Measurements from ENCODE around the gene SOX6.

The SOX6 gene

GRCh38 chr11:16179676-16180075 is 176.7 kb downstream of the SOX6 start:
- no peak for TF ChIP-seq CTCF (IDR thresholded peaks at IDR 0.05; ENCODE audit: low read depth, low read length, missing control alignments)
- no peak overlapping the region for H3K4me3 ChIP-seq (ENCODE audit: low read depth, low read length)
- no peak for DNase-seq (ENCODE audit: low read depth)
- in situ Hi-C loops (cut with HindIII; ENCODE audit: low sequenced_read_pairs): no loop called here

DNA sequence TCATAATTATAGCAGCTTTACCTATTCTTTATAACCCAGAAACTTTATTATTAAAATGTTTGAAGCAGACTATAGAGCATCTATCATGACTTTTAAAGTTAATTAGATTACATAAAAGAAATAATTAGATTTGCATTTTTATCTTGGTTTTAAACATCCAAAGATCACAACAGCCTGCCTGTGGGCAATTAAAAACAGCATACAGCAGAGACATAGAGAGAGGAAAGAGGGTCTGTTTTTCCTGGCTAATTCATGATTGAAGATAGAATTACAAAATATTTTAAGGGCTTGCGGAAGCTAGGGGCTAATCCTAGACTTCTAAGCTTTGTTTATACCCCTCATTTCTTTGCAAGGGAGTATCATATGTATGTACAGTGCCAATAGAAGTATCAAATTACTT is 178.1 kb downstream of the SOX6 start:
- no peak for TF ChIP-seq CTCF (IDR thresholded peaks at IDR 0.05; ENCODE audit: low read depth, low read length, missing control alignments)
- DNase-seq (ENCODE audit: low read depth): no peak
- in situ Hi-C loops (cut with HindIII; ENCODE audit: low sequenced_read_pairs): no loop called here
- H3K4me3 ChIP-seq (ENCODE audit: low read depth, low read length): no peak overlapping the region

DNA sequence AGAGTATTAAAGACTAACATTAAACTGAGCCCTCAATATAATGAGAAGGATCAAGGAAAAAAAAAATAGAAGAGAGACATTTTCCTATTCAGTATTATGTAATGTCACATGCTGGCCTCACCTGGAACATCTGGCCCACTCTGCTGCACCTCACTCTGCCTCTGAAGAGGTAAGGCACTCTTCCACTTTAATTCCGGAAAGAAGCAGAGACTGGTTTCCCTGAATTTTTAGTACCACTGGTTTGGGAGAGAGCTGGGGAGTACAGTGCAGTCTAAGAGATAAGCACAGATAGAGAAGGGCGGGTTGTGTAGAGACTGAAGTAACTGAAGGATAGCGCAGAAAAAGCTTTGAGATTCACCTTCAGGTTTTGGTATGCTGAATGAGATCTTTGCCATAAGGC is 178.7 kb downstream of the SOX6 start:
- no peak for DNase-seq (ENCODE audit: low read depth)
- H3K4me3 ChIP-seq (ENCODE audit: low read depth, low read length): no peak overlapping the region
- in situ Hi-C loops (cut with HindIII; ENCODE audit: low sequenced_read_pairs): no loop called here
- no peak for TF ChIP-seq CTCF (IDR thresholded peaks at IDR 0.05; ENCODE audit: low read depth, low read length, missing control alignments)

GRCh38 chr11:16173798-16174197 is 182.5 kb downstream of the SOX6 start:
- H3K4me3 ChIP-seq (ENCODE audit: low read depth, low read length): no peak overlapping the region
- in situ Hi-C loops (cut with HindIII; ENCODE audit: low sequenced_read_pairs): no loop called here
- no peak for DNase-seq (ENCODE audit: low read depth)
- TF ChIP-seq CTCF (IDR thresholded peaks at IDR 0.05; ENCODE audit: low read depth, low read length, missing control alignments): no peak

- no peak for DNase-seq (ENCODE audit: low read depth)
- in situ Hi-C loops (cut with HindIII; ENCODE audit: low sequenced_read_pairs): no loop called here
- no peak for TF ChIP-seq CTCF (IDR thresholded peaks at IDR 0.05; ENCODE audit: low read depth, low read length, missing control alignments)
- H3K4me3 ChIP-seq (ENCODE audit: low read depth, low read length): no peak overlapping the region
Observed at GRCh38 chr11:16171882-16172281, 184.5 kb downstream of the SOX6 start.

DNA sequence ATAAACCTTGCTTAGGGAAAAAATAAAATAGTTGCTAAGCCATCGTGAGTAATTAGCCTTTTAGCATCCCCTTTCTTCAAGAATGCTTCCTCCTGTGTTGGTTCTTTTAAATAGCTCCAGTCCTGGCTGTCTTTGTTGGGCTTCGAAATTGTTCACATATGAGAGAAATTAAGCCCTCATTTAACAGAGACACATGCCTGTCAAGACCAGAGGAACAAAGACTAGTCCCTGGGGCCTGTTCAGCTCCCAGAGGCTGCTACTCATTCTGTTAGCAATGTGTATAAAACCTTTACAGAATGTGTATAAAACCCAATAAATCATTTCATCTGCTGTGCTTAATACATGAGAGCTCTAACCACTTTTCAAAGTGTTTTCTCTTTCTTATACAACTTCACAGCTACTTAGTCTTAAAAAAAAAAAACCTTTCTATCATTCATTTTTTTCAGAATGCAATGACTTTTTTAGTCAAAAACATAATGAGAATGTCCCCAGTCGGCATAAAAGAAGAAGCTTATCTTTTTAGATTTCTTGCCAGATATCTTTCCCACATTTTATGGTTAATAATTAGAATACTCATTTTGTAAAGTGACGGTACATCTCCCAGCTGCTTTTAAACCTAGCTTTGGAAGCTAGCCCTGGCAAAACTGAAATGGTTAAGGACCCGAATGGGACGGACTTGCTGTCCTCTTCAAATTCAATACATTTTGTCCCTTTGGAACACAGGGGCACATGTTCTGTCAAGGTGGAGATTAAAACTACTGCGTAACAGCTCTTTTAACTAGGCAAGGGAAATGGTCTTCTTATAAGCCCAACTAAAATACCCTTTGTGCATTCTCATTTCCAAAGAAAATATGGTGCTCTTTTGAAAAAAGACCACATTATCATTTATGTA is 186.1 kb downstream of the SOX6 start:
- in situ Hi-C loops (cut with HindIII; ENCODE audit: low sequenced_read_pairs): no loop called here
- H3K4me3 ChIP-seq (ENCODE audit: low read depth, low read length): no peak overlapping the region
- no peak for DNase-seq (ENCODE audit: low read depth)
- no peak for TF ChIP-seq CTCF (IDR thresholded peaks at IDR 0.05; ENCODE audit: low read depth, low read length, missing control alignments)
